ENCODE data around the gene NMT1. TPM values are rescaled to one million over a fixed set of nuclear protein-coding genes. Genes with fewer than 3 reads are reported as not detected.
A peak's percentile ranks its signal among the peaks of the same experiment; 100 is the strongest.

Gene NMT1
- polyA plus RNA-seq, 1 of the 3 experiments (the other 2 are of a cell fraction) = 30.1 TPM

DNA sequence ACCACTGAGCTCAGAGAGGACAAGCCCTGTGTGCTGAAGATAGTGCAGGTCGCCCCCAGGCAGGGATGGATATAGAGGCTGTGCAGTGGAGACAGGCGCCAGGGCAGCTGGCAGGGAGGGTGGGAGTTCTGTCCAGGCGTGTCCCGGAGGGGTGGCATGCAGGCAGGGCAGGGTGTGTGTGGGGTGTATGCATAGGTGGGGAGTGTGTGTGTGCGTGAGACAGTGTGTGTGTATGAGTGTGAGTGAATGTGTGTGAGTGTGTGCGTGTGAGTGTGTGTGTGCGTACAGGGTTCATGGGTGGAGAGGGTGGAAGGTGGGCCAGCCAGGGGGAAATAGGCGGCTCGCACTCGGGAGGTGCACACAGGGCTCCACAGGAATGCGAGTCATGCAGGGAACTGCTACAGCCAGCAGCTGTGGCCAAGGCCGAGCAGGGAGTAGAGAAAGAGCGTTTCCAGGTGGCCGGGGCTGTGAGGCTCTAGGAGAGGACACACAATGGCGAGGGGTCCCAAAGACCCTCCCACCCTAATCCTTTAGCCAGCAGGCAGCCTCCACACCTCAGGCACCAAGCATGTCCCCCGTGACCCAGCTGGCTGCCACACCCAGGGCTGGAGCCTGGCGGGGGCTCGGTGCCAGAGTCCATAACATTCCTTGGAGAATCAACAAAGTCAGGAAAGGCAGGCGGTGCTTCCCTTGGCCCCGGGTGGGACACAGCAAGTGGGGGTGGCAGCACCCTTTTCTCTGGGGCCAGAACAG lies 66.6 kb downstream of the NMT1 start:
- Histone ChIP-seq H3K4me2 (peak overlapping the region; percentile 70), H3K79me2 (ENCODE audit: insufficient read depth) (peaks cover 92% of the 10 kb centered on the region), H3K27me3 (ENCODE audit: insufficient read depth) (no peaks in the 10 kb centered on the region), H2AFZ (ENCODE audit: low read depth) (no peak overlapping the region), H3F3A (replicated peaks; ENCODE audit: insufficient read depth) (peaks cover 22% of the 10 kb centered on the region), H3K9me3 (no peaks in the 10 kb centered on the region), H3K4me1 (ENCODE audit: control insufficient read depth in 1 of 2, insufficient read depth in 2 of 2, low read depth in 1 of 2, low read length in 1 of 2) (peaks cover 37 to 41% of the 10 kb centered on the region in 2 experiments; a peak in 3 of 4 replicates), H3K4me3 (ENCODE audit: low read depth in 2 of 2, low read length in 1 of 2) (no peak overlapping the region), H4K20me1 (ENCODE audit: insufficient read depth) (no peaks in the 10 kb centered on the region), H3K36me3 (replicated peaks in 1 of 2; ENCODE audit: control insufficient read depth in 1 of 2, insufficient read depth in 2 of 2, low read length in 1 of 2) (peaks cover 0 to 7% of the 10 kb centered on the region in 2 experiments), H3K27ac (ENCODE audit: low read depth in 2 of 2, low read length in 1 of 2) (peak overlapping the region; percentile 7 to 65), H3K9ac (peak overlapping the region; percentile 19; the same call in 1 of the 2 replicates), H3K9me2 (no peaks in the 10 kb centered on the region)
- ChIA-PET POLR2A (interaction anchor here (1.0 to 1.7 kb wide), 2 partner anchors 11 to 21 kb away, joined by 4 to 5 read pairs; partner anchors contain the start of gene HEXIM1), CTCF (interaction anchor here (0.7 to 10.8 kb wide), 5 partner anchors 10 to 105 kb away, joined by 3 to 194 read pairs (median 6); no protein-coding TSS in a partner anchor)
- DNase-seq = no peak
- WGBS (ENCODE audit: low lambda C conversion rate) = 35% methylated on average over 17 of the region's 20 CpGs
- TF ChIP-seq, protein P1, sequence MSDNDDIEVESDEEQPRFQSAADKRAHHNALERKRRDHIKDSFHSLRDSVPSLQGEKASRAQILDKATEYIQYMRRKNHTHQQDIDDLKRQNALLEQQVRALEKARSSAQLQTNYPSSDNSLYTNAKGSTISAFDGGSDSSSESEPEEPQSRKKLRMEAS (IDR thresholded peaks at IDR 0.05; ENCODE audit: low read depth) = peak; percentile 27; the same call in 1 of the 2 replicates
- TF ChIP-seq NFIC (IDR thresholded peaks at IDR 0.05; ENCODE audit: borderline replicate concordance) (peak; percentile 3; the same call in 1 of the 2 replicates), FOSL2 (IDR thresholded peaks at IDR 0.05; ENCODE audit: borderline replicate concordance, low read depth) (no peak), GATA2 (CRISPR knock-in tag; IDR thresholded peaks at IDR 0.05) (peak; percentile 24; the same call in 1 of the 2 replicates), TCF12 (IDR thresholded peaks at IDR 0.05) (peak; percentile 46)

DNA sequence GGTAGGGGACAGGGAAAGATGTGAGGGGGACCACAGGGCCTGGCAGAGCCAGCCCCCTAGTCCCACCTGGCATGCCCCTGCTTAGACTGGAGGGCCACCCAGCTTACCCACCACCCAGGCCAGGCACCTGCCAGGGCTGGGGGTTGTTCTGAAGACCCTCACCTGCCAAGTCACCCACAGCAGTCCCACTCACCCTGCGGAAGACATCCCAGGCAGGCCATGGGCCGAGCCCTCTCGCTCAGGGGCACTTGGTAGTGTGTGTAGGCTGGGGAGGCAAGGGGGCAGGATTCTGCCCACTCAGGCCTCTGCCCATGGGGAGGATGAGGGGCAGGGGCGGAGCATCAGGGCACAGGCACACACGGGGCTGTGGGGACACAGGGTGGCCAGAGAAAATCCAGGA lies 67.2 kb downstream of the NMT1 start:
- Histone ChIP-seq H4K20me1 (ENCODE audit: insufficient read depth) (no peaks in the 10 kb centered on the region), H3K9me2 (no peaks in the 10 kb centered on the region), H2AFZ (ENCODE audit: low read depth) (no peak overlapping the region), H3K27ac (ENCODE audit: low read depth in 2 of 2, low read length in 1 of 2) (peak overlapping the region; percentile 7 to 65), H3K36me3 (replicated peaks in 1 of 2; ENCODE audit: control insufficient read depth in 1 of 2, insufficient read depth in 2 of 2, low read length in 1 of 2) (peaks cover 0 to 7% of the 10 kb centered on the region in 2 experiments), H3K4me3 (ENCODE audit: low read depth in 2 of 2, low read length in 1 of 2) (no peak overlapping the region), H3K4me1 (ENCODE audit: control insufficient read depth in 1 of 2, insufficient read depth in 2 of 2, low read depth in 1 of 2, low read length in 1 of 2) (peaks cover 36 to 41% of the 10 kb centered on the region in 2 experiments; a peak in 3 of 4 replicates), H3K4me2 (peak overlapping the region; percentile 70), H3F3A (replicated peaks; ENCODE audit: insufficient read depth) (peaks cover 26% of the 10 kb centered on the region), H3K9me3 (no peaks in the 10 kb centered on the region), H3K79me2 (ENCODE audit: insufficient read depth) (peaks cover 86% of the 10 kb centered on the region), H3K27me3 (ENCODE audit: insufficient read depth) (no peaks in the 10 kb centered on the region), H3K9ac (peak overlapping the region; percentile 19; the same call in 1 of the 2 replicates)
- ChIA-PET POLR2A (no interaction called here), CTCF (interaction anchor here (1.1 to 10.8 kb wide), 5 partner anchors 10 to 208 kb away, joined by 5 to 194 read pairs (median 7); no protein-coding TSS in a partner anchor)
- 71% methylated on average over 4 of the region's 5 CpGs for WGBS (ENCODE audit: low lambda C conversion rate)
- DNase-seq = no peak
- TF ChIP-seq EZH2phosphoT487 (IDR thresholded peaks at IDR 0.05; ENCODE audit: borderline replicate concordance, low read depth) (no peak), FOXM1 (IDR thresholded peaks at IDR 0.05; ENCODE audit: low read depth) (no peak), RAD21 (IDR thresholded peaks at IDR 0.05; ENCODE audit: low read length) (no peak), TCF12 (IDR thresholded peaks at IDR 0.05) (no peak), POLR2AphosphoS5 (IDR thresholded peaks at IDR 0.05; ENCODE audit: low read depth, low read length) (no peak), CHD2 (IDR thresholded peaks at IDR 0.05; ENCODE audit: low read length, partially characterized antibody) (no peak), RFX5 (IDR thresholded peaks at IDR 0.05; ENCODE audit: low read length) (no peak), TAF1 (IDR thresholded peaks at IDR 0.05; ENCODE audit: borderline replicate concordance, low read depth, low read length) (no peak), FOSL2 (IDR thresholded peaks at IDR 0.05; ENCODE audit: borderline replicate concordance, low read depth) (no peak), RCOR1 (IDR thresholded peaks at IDR 0.05; ENCODE audit: low read length) (no peak), RXRA (IDR thresholded peaks at IDR 0.05; ENCODE audit: borderline replicate concordance, low read depth) (no peak)
- TF ChIP-seq, protein P2, sequence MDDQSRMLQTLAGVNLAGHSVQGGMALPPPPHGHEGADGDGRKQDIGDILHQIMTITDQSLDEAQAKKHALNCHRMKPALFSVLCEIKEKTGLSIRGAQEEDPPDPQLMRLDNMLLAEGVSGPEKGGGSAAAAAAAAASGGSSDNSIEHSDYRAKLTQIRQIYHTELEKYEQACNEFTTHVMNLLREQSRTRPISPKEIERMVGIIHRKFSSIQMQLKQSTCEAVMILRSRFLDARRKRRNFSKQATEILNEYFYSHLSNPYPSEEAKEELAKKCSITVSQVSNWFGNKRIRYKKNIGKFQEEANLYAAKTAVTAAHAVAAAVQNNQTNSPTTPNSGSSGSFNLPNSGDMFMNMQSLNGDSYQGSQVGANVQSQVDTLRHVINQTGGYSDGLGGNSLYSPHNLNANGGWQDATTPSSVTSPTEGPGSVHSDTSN (IDR thresholded peaks at IDR 0.05) = no peak
- TF ChIP-seq, protein P3, sequence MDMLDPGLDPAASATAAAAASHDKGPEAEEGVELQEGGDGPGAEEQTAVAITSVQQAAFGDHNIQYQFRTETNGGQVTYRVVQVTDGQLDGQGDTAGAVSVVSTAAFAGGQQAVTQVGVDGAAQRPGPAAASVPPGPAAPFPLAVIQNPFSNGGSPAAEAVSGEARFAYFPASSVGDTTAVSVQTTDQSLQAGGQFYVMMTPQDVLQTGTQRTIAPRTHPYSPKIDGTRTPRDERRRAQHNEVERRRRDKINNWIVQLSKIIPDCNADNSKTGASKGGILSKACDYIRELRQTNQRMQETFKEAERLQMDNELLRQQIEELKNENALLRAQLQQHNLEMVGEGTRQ (IDR thresholded peaks at IDR 0.05; ENCODE audit: borderline replicate concordance, low read depth, low read length) = no peak
- TF ChIP-seq, protein P4, sequence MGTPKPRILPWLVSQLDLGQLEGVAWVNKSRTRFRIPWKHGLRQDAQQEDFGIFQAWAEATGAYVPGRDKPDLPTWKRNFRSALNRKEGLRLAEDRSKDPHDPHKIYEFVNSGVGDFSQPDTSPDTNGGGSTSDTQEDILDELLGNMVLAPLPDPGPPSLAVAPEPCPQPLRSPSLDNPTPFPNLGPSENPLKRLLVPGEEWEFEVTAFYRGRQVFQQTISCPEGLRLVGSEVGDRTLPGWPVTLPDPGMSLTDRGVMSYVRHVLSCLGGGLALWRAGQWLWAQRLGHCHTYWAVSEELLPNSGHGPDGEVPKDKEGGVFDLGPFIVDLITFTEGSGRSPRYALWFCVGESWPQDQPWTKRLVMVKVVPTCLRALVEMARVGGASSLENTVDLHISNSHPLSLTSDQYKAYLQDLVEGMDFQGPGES (IDR thresholded peaks at IDR 0.05; ENCODE audit: low read depth, low read length) = no peak
- TF ChIP-seq, protein P5, sequence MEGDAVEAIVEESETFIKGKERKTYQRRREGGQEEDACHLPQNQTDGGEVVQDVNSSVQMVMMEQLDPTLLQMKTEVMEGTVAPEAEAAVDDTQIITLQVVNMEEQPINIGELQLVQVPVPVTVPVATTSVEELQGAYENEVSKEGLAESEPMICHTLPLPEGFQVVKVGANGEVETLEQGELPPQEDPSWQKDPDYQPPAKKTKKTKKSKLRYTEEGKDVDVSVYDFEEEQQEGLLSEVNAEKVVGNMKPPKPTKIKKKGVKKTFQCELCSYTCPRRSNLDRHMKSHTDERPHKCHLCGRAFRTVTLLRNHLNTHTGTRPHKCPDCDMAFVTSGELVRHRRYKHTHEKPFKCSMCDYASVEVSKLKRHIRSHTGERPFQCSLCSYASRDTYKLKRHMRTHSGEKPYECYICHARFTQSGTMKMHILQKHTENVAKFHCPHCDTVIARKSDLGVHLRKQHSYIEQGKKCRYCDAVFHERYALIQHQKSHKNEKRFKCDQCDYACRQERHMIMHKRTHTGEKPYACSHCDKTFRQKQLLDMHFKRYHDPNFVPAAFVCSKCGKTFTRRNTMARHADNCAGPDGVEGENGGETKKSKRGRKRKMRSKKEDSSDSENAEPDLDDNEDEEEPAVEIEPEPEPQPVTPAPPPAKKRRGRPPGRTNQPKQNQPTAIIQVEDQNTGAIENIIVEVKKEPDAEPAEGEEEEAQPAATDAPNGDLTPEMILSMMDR (IDR thresholded peaks at IDR 0.05) = no peak

Data from SK-N-SH (cell line).